HCT116 (cell line): ENCODE results near the gene HOXC12. TPM values are rescaled to one million over a fixed set of nuclear protein-coding genes. Genes with fewer than 3 reads are reported as not detected.

Experiments
- ATAC-seq: fragments of 200-7000 bp; cut with Tn5 transposase; 2 replicates; pipeline ENCODE4 v1.9.1; 2020; ENCODE audit warnings: mild to moderate bottlenecking, moderate library complexity
- BruUV-seq: library from RNA; stranded (reverse); fragments of 400-500 nt; replicated peaks from 2 replicates; lab custom pipeline; 2021; lab: Mats Ljungman, UMichigan
- CTCF ChIA-PET: fragments of 300-600 bp; sonication (Branson Sonifier 250); formaldehyde crosslinking; loops from one replicate; lab custom pipeline; 2021; ENCODE audit warnings: antibody characterized with exemption; lab: Charles Lee
- POLR2A ChIA-PET: fragments of 300-600, 350-600 bp; sonication (Branson Sonifier 250); formaldehyde crosslinking; loops from one replicate; lab custom pipeline; 2021; ENCODE audit warnings: antibody characterized with exemption; lab: Charles Lee
- RAD21 ChIA-PET, 2 experiments: fragments of 300-600 bp; sonication (Branson Sonifier 250); formaldehyde crosslinking; loops; one replicate each; lab custom pipeline; 2023; ENCODE audit warnings: low total read pairs in 2 of 2; ENCODE audit not compliant: uncharacterized antibody in 2 of 2, unreplicated experiment in 2 of 2, low non-redundant PET in 1 of 2; lab: Charles Lee
- DNase-seq: peaks from one replicate; pipeline ENCODE4 v3.0.0-alpha.2; 2010; ENCODE audit warnings: low read depth, low spot score
- H2AFZ ChIP-seq: fragments of 200-600 bp; shearing (Covaris generic), sonication (generic); 2 replicates; pipeline ENCODE4 v1.6.1; 2017; ENCODE audit warnings: low read depth, mixed run types, mixed read lengths, antibody characterized with exemption, low read length; ENCODE audit not compliant: poor library complexity, severe bottlenecking
- H3K27ac ChIP-seq: 2 replicates; pipeline ENCODE4 v1.5.1; 2012; ENCODE audit warnings: low read depth, low read length
- H3K27me3 ChIP-seq: fragments of 200-600 bp; sonication (generic); 2 replicates; pipeline ENCODE4 v1.6.1; 2016; ENCODE audit warnings: mixed run types, low read length, mixed read lengths; ENCODE audit not compliant: insufficient read depth
- H3K36me3 ChIP-seq, 2 experiments: fragments of 200-500 bp in 1 of 2; fragments of 200-600 bp in 1 of 2; sonication (Bioruptor generic) in 1 of 2; sonication (generic) in 1 of 2; 2 replicates each; pipeline versions ENCODE4 v1.5.1 to v1.6.1; 2014 to 2016; ENCODE audit warnings: low read length in 2 of 2, inconsistent platforms in 1 of 2, mixed read lengths in 1 of 2, mixed run types in 1 of 2; ENCODE audit not compliant: insufficient read depth in 2 of 2, control insufficient read depth in 1 of 2
- H3K4me1 ChIP-seq, 2 experiments: fragments of 200-600 bp in 1 of 2; sonication (generic) in 1 of 2; 2 replicates each; pipeline versions ENCODE4 v1.5.1 to v1.6.1; 2012 to 2017; ENCODE audit warnings: low read length in 2 of 2, inconsistent platforms in 1 of 2, mild to moderate bottlenecking in 1 of 2, mixed read lengths in 1 of 2, mixed run types in 1 of 2, moderate library complexity in 1 of 2; ENCODE audit not compliant: insufficient read depth in 2 of 2, control insufficient read depth in 1 of 2
- H3K4me2 ChIP-seq: fragments of 200-600 bp; sonication (generic); 2 replicates; pipeline ENCODE4 v1.6.1; 2017; ENCODE audit warnings: mixed run types, low read length, mixed read lengths
- H3K4me3 ChIP-seq, 2 experiments: fragments of 200-600 bp in 1 of 2; sonication (generic) in 1 of 2; replicated peaks in 1 of 2; 2 replicates each; pipeline ENCODE4 v1.5.1; 2011 to 2016; ENCODE audit warnings: low read length in 2 of 2, control low read depth in 1 of 2, low read depth in 1 of 2, mild to moderate bottlenecking in 1 of 2, mixed read lengths in 1 of 2, mixed run types in 1 of 2
- H3K79me2 ChIP-seq: fragments of 200-600 bp; sonication (generic); 2 replicates; pipeline ENCODE4 v1.6.1; 2017; ENCODE audit warnings: mild to moderate bottlenecking, mixed run types, low read length, moderate library complexity, mixed read lengths; ENCODE audit not compliant: insufficient read depth
- H3K9ac ChIP-seq: fragments of 200-600 bp; sonication (generic); 2 replicates; pipeline ENCODE4 v1.6.1; 2016; ENCODE audit warnings: low read length, mixed read lengths
- H3K9me2 ChIP-seq: fragments of 200-600 bp; sonication (generic), shearing (Covaris generic); 2 replicates; pipeline ENCODE4 v1.6.1; 2017; ENCODE audit warnings: mixed run types, mild to moderate bottlenecking, moderate library complexity; ENCODE audit not compliant: insufficient read depth
- H3K9me3 ChIP-seq, 2 experiments: fragments of 200-500 bp in 1 of 2; fragments of 200-600 bp in 1 of 2; sonication (Bioruptor generic) in 1 of 2; sonication (generic) in 1 of 2; 2 replicates each; pipeline ENCODE4 v1.6.1; 2014 to 2017; ENCODE audit warnings: low read length in 2 of 2, mixed read lengths in 2 of 2, inconsistent platforms in 1 of 2, low read depth in 1 of 2, mild to moderate bottlenecking in 1 of 2, mixed run types in 1 of 2, moderate library complexity in 1 of 2; ENCODE audit not compliant: control insufficient read depth in 1 of 2, insufficient read depth in 1 of 2
- H4K20me1 ChIP-seq: fragments of 200-600 bp; sonication (generic), shearing (Covaris generic); 2 replicates; pipeline ENCODE4 v1.6.1; 2017; ENCODE audit warnings: mixed run types, mild to moderate bottlenecking, moderate library complexity; ENCODE audit not compliant: insufficient read depth
- EZH2 ChIP-seq: fragments of 200-600 bp; sonication (generic); IDR thresholded peaks from 2 replicates; pipeline ENCODE4 v1.6.1; 2017; ENCODE audit warnings: antibody characterized with exemption, mixed run types
- JUND ChIP-seq: IDR thresholded peaks from 2 replicates; pipeline ENCODE4 v1.6.1; 2012
- POLR2A ChIP-seq: IDR thresholded peaks from 2 replicates; pipeline ENCODE4 v1.7.0; 2011; ENCODE audit warnings: borderline replicate concordance; ENCODE audit not compliant: insufficient read depth, insufficient read length; ENCODE audit errors: extremely low read depth
- TCF7L2 ChIP-seq: IDR thresholded peaks from 2 replicates; pipeline ENCODE4 v1.7.0; 2011; ENCODE audit warnings: borderline replicate concordance, inconsistent platforms; ENCODE audit not compliant: insufficient read depth, insufficient read length; ENCODE audit errors: extremely low read depth
- YY1 ChIP-seq: IDR thresholded peaks from 2 replicates; pipeline ENCODE4 v1.6.1; 2011; ENCODE audit warnings: low read length, low read depth, moderate library complexity, mild to moderate bottlenecking; ENCODE audit not compliant: insufficient replicate concordance; ENCODE audit errors: extremely low read depth
- intact Hi-C: fragments of 100-400 bp; cut with micrococcal nuclease; formaldehyde crosslinking; loops from 2 replicates; pipeline ENCODE4 v1.10.0; 2022
- total RNA-seq: library from RNA; stranded (reverse); gene quantifications from one replicate; pipeline ENCODE4 v1.2.1, GENCODE V29; 2021; ENCODE audit not compliant: unreplicated experiment
- TF ChIP-seq, protein P1 (sequence below): IDR thresholded peaks from 2 replicates; pipeline ENCODE4 v1.6.1; 2012
- TF ChIP-seq, protein P2 (sequence below): IDR thresholded peaks from 2 replicates; pipeline ENCODE4 v1.6.1; 2012
- TF ChIP-seq, protein P3 (sequence below): IDR thresholded peaks from 2 replicates; pipeline ENCODE4 v1.6.1; 2011; ENCODE audit warnings: mild to moderate bottlenecking, low read length, moderate library complexity; ENCODE audit not compliant: insufficient replicate concordance; ENCODE audit errors: extremely low read depth

The HOXC12 gene
- total RNA-seq, 1 experiment from 2014 or later = not detected

DNA sequence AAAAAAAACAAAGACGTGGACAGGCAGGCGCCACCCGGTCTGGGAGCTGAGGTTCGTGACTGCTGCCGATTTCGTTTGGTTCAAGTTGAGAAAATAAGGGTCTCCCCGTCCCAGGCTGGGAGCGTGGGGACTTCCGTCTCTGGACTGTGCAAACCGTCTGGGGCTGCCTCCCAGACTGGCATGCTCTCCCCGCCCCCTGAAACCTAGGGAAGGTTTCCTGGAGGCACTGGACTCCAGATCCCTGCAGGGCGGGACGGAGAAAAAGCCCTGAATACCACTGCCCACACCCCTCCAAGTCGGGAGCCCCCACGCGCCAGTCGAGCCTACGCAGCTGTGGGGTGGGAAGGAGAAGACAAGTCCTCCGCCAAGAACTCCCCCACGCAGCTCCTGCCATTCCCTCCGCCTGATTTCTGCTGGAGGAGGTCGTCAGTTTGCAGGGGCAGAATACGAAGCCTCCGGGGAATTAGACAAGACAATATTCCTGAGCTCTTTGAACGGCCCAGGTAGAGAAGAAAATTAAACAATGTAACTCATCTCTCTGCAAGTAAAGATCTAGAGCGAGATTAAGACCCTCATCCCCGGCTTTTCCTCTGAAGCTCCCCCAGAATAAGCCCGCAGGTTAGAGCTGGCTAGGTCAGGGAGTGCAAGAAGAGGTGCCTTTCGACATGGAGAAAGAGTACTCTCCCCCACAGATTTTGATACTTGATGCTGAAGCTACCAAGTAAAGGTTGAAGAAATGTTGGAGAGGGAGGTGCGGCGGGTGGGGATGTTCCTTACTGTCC is 26.5 kb upstream of the HOXC12 start:
- RAD21 ChIA-PET = no interaction called here
- Histone ChIP-seq H3K9me3 (no peaks in the 10 kb centered on the region), H2AFZ (no peak overlapping the region), H3K27me3 (peaks cover 43% of the 10 kb centered on the region), H3K36me3 (no peaks in the 10 kb centered on the region), H3K9ac (no peak overlapping the region), H4K20me1 (no peaks in the 10 kb centered on the region), H3K9me2 (no peaks in the 10 kb centered on the region), H3K4me1 (no peaks in the 10 kb centered on the region), H3K79me2 (no peaks in the 10 kb centered on the region), H3K4me2 (no peak overlapping the region), H3K4me3 (no peak overlapping the region), H3K27ac (no peak overlapping the region)
- no peak for TF ChIP-seq POLR2A
- TF ChIP-seq, protein P1, sequence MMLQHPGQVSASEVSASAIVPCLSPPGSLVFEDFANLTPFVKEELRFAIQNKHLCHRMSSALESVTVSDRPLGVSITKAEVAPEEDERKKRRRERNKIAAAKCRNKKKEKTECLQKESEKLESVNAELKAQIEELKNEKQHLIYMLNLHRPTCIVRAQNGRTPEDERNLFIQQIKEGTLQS = no peak
- TF ChIP-seq, protein P2, sequence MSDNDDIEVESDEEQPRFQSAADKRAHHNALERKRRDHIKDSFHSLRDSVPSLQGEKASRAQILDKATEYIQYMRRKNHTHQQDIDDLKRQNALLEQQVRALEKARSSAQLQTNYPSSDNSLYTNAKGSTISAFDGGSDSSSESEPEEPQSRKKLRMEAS = no peak
- TF ChIP-seq, protein P3, sequence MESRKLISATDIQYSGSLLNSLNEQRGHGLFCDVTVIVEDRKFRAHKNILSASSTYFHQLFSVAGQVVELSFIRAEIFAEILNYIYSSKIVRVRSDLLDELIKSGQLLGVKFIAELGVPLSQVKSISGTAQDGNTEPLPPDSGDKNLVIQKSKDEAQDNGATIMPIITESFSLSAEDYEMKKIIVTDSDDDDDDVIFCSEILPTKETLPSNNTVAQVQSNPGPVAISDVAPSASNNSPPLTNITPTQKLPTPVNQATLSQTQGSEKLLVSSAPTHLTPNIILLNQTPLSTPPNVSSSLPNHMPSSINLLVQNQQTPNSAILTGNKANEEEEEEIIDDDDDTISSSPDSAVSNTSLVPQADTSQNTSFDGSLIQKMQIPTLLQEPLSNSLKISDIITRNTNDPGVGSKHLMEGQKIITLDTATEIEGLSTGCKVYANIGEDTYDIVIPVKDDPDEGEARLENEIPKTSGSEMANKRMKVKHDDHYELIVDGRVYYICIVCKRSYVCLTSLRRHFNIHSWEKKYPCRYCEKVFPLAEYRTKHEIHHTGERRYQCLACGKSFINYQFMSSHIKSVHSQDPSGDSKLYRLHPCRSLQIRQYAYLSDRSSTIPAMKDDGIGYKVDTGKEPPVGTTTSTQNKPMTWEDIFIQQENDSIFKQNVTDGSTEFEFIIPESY = no peak
- no peak for TF ChIP-seq JUND
- TF ChIP-seq EZH2 = no peak
- no peak for TF ChIP-seq YY1
- TF ChIP-seq TCF7L2 = no peak
- BruUV-seq = no TSS peak
- intact Hi-C loops = no loop called here
- DNase-seq (no peak), ATAC-seq (no peak)
- CTCF ChIA-PET = no interaction called here
- POLR2A ChIA-PET = no interaction called here
